NCI-H2107 treated with DMSO at 0.1 percent for 48 hours (cell line): ENCODE results near the gene RIN1.

ENCODE experiments used
- DNase-seq: peaks from one replicate; lab custom pipeline; 2025; ENCODE audit not compliant: unreplicated experiment; lab: John Stamatoyannopoulos, UW

RIN1 gene

DNA sequence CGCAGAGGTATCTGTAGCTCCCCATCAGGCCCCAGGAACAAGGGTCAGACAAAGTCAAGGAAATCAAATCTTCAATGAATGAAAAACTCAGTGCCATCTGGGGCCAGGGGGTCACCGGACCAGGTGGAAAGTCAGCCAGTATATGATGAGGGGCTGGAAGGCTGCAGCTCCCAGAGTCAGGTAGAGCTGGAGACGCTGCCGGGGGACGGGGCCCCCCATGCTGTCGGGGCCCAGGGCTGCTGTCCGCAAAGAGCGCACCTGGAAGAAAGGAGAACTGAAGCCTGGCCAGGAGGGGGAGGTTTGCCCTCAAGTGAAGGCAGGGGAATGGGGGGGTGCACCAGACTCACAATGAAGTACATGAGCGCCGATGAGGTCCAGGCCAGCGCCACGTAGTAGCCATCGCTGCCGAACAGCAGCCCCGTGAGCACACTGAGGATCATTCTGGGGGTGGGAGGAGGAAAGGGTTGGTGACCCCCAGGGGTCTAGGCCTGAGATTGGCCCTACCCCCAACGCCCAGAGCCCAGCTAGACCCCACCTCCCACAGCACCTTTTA is 51.6 kb downstream of the RIN1 start:
- DNase-seq = no peak

DNA sequence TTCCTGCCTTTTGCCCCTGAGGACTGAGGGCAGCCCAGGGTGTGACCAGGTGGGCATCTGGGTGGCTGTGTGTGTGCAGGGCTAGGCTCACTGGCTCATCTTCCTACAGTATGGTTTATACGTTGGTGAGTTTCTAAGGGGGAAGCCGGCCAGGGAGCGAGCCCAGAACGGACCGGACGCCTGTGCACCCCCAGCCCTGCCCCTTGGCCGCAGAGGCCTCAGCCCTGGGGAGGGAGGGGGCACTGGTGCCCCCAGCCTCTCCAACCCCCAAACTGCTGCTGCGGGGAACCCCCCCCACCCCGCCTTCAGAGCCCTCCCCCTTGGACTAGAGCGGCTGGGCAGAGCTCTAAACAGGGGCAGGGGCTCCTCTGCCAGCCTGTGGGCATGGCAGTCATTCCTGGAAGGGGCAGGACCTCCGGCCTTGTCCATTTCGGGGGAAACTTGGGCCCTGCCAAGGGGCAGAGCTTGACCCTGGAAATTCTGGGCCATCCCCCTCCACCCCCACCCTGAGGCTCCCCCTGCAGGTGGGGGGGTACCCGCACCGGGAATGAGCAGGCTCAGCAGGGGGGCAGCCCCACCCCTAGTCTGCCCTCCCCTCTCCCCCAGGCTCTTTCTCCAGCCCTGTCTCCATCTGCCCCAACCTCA is 52.7 kb downstream of the RIN1 start:
- DNase-seq = no peak

- peak; percentile 92 for DNase-seq
Measured at GRCh38 chr11:66282468-66283455, 53.5 kb downstream of the RIN1 start.
